Measurements from ENCODE around the gene CCDC124.

Gene CCDC124

GRCh38 chr19:17922138-17922537, 10.7 kb upstream of the CCDC124 start:
- no peak for TF ChIP-seq REST (IDR thresholded peaks at IDR 0.05; ENCODE audit: low read depth)
- no peak for TF ChIP-seq EP300 (IDR thresholded peaks at IDR 0.05; ENCODE audit: borderline replicate concordance)
- TF ChIP-seq CREB1 (IDR thresholded peaks at IDR 0.05; ENCODE audit: low read depth), result no peak
- no peak for TF ChIP-seq ZBTB7A (IDR thresholded peaks at IDR 0.05; ENCODE audit: low read depth)
- TF ChIP-seq FOXM1 (IDR thresholded peaks at IDR 0.05; ENCODE audit: borderline replicate concordance, low read depth), result no peak
- TF ChIP-seq TCF12 (IDR thresholded peaks at IDR 0.05; ENCODE audit: low read depth), result no peak
- no peak for TF ChIP-seq NFIC (IDR thresholded peaks at IDR 0.05)
- TF ChIP-seq, protein P1, sequence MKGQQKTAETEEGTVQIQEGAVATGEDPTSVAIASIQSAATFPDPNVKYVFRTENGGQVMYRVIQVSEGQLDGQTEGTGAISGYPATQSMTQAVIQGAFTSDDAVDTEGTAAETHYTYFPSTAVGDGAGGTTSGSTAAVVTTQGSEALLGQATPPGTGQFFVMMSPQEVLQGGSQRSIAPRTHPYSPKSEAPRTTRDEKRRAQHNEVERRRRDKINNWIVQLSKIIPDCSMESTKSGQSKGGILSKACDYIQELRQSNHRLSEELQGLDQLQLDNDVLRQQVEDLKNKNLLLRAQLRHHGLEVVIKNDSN (IDR thresholded peaks at IDR 0.05), result no peak
- TF ChIP-seq TAF1 (IDR thresholded peaks at IDR 0.05; ENCODE audit: low read depth), result no peak
- no peak for TF ChIP-seq RAD21 (IDR thresholded peaks at IDR 0.05; ENCODE audit: low read depth)
- no peak for TF ChIP-seq CEBPB (IDR thresholded peaks at IDR 0.05)
- TF ChIP-seq EGR1 (IDR thresholded peaks at IDR 0.05), result no peak
- TF ChIP-seq, protein P2, sequence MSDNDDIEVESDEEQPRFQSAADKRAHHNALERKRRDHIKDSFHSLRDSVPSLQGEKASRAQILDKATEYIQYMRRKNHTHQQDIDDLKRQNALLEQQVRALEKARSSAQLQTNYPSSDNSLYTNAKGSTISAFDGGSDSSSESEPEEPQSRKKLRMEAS (IDR thresholded peaks at IDR 0.05), result no peak
- TF ChIP-seq YY1 (IDR thresholded peaks at IDR 0.05; ENCODE audit: low read depth), result no peak
- no peak for TF ChIP-seq TEAD4 (IDR thresholded peaks at IDR 0.05)

GRCh38 chr19:17926044-17926443, 6.8 kb upstream of the CCDC124 start:
- no peak for TF ChIP-seq EGR1 (IDR thresholded peaks at IDR 0.05)
- TF ChIP-seq, protein P2 (IDR thresholded peaks at IDR 0.05), result no peak
- no peak for TF ChIP-seq TCF12 (IDR thresholded peaks at IDR 0.05; ENCODE audit: low read depth)
- TF ChIP-seq EP300 (IDR thresholded peaks at IDR 0.05; ENCODE audit: borderline replicate concordance), result no peak
- no peak for TF ChIP-seq CEBPB (IDR thresholded peaks at IDR 0.05)
- TF ChIP-seq YY1 (IDR thresholded peaks at IDR 0.05; ENCODE audit: low read depth), result no peak
- TF ChIP-seq TEAD4 (IDR thresholded peaks at IDR 0.05), result no peak
- no peak for TF ChIP-seq FOXM1 (IDR thresholded peaks at IDR 0.05; ENCODE audit: borderline replicate concordance, low read depth)
- TF ChIP-seq, protein P1 (IDR thresholded peaks at IDR 0.05), result no peak
- TF ChIP-seq NFIC (IDR thresholded peaks at IDR 0.05), result no peak
- TF ChIP-seq TAF1 (IDR thresholded peaks at IDR 0.05; ENCODE audit: low read depth), result no peak
- TF ChIP-seq ZBTB7A (IDR thresholded peaks at IDR 0.05; ENCODE audit: low read depth), result no peak
- TF ChIP-seq RAD21 (IDR thresholded peaks at IDR 0.05; ENCODE audit: low read depth), result no peak
- TF ChIP-seq CREB1 (IDR thresholded peaks at IDR 0.05; ENCODE audit: low read depth), result no peak
- no peak for TF ChIP-seq REST (IDR thresholded peaks at IDR 0.05; ENCODE audit: low read depth)

DNA sequence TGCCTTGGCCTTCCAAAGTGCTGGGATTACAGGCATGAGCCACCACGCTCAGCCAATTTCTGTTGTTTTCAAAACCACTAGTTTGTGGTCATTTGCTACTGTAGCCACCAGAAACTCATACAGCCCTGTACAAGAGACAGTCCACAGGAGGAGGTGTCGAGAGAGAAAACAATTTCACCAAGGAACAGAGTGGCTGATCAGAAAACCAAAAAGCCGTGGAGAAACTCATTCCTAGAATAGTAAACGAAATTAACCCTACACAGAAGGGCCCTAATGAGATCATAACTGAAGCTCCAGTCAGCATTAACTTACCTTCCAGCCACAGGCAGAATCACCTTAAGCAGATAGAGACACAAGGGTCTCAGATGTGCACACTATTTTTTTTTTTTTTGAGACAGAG, 3.8 kb upstream of the CCDC124 start:
- TF ChIP-seq YY1 (IDR thresholded peaks at IDR 0.05; ENCODE audit: low read depth) (no peak), ZBTB7A (IDR thresholded peaks at IDR 0.05; ENCODE audit: low read depth) (no peak), TCF12 (IDR thresholded peaks at IDR 0.05; ENCODE audit: low read depth) (no peak), TAF1 (IDR thresholded peaks at IDR 0.05; ENCODE audit: low read depth) (no peak), CEBPB (IDR thresholded peaks at IDR 0.05) (no peak), RAD21 (IDR thresholded peaks at IDR 0.05; ENCODE audit: low read depth) (no peak), EGR1 (IDR thresholded peaks at IDR 0.05) (no peak), NFIC (IDR thresholded peaks at IDR 0.05) (no peak), EP300 (IDR thresholded peaks at IDR 0.05; ENCODE audit: borderline replicate concordance) (no peak), CREB1 (IDR thresholded peaks at IDR 0.05; ENCODE audit: low read depth) (no peak), REST (IDR thresholded peaks at IDR 0.05; ENCODE audit: low read depth) (no peak), TEAD4 (IDR thresholded peaks at IDR 0.05) (no peak), FOXM1 (IDR thresholded peaks at IDR 0.05; ENCODE audit: borderline replicate concordance, low read depth) (no peak)
- TF ChIP-seq, protein P1 (IDR thresholded peaks at IDR 0.05), result no peak
- TF ChIP-seq, protein P2 (IDR thresholded peaks at IDR 0.05), result no peak
